Fibroblast of the aortic adventitia (primary cell): ENCODE measurements around the gene CCDC47. TPM values are rescaled to one million over a fixed set of nuclear protein-coding genes. Genes with fewer than 3 reads are reported as not detected.
A peak's percentile ranks its signal among the peaks of the same experiment; 100 is the strongest.

Experiments
- DNase-seq: peaks from one replicate; pipeline ENCODE4 v3.0.0-alpha.2; 2010; ENCODE audit warnings: low read depth
- H3K4me3 ChIP-seq: 2 replicates; pipeline ENCODE4 v1.5.1; 2011; ENCODE audit warnings: low read depth, mild to moderate bottlenecking, control low read depth, low read length, moderate library complexity
- total RNA-seq: library from RNA; depleted of rRNA; stranded (reverse); fragments of >200 nt; gene quantifications from 2 replicates; pipeline ENCODE4 v1.2.3, GENCODE V29; 2012; ENCODE audit warnings: low replicate concordance
- TF ChIP-seq, protein P1 (sequence below): IDR thresholded peaks from 2 replicates; pipeline ENCODE4 v1.5.1; 2011; ENCODE audit warnings: mild to moderate bottlenecking, low read length, control low read depth, inconsistent platforms; ENCODE audit not compliant: insufficient read depth

Gene CCDC47
- total RNA-seq, 1 donor, result 70.2 TPM

DNA sequence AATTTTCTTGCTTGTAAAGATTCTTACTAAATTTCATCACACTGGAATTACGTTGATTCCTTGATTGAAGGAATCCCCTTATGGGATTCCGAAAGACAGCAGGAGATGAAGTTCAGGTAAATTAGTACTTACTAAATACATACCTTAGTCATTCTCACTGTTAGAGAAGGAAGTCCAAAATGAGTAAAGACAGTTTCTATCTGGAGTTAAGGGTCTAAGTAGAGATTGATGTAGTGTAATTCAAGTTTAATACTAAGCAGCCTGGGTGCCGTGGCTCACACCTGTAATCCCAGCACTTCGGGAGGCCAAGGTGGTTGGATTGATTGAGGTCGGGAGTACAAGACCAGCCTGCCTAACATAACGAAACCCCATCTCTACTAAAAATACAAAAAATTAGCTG lies 10.1 kb upstream of the CCDC47 start:
- H3K4me3 ChIP-seq, result no peak overlapping the region
- TF ChIP-seq, protein P1, sequence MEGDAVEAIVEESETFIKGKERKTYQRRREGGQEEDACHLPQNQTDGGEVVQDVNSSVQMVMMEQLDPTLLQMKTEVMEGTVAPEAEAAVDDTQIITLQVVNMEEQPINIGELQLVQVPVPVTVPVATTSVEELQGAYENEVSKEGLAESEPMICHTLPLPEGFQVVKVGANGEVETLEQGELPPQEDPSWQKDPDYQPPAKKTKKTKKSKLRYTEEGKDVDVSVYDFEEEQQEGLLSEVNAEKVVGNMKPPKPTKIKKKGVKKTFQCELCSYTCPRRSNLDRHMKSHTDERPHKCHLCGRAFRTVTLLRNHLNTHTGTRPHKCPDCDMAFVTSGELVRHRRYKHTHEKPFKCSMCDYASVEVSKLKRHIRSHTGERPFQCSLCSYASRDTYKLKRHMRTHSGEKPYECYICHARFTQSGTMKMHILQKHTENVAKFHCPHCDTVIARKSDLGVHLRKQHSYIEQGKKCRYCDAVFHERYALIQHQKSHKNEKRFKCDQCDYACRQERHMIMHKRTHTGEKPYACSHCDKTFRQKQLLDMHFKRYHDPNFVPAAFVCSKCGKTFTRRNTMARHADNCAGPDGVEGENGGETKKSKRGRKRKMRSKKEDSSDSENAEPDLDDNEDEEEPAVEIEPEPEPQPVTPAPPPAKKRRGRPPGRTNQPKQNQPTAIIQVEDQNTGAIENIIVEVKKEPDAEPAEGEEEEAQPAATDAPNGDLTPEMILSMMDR, result no peak
- no peak for DNase-seq

DNA sequence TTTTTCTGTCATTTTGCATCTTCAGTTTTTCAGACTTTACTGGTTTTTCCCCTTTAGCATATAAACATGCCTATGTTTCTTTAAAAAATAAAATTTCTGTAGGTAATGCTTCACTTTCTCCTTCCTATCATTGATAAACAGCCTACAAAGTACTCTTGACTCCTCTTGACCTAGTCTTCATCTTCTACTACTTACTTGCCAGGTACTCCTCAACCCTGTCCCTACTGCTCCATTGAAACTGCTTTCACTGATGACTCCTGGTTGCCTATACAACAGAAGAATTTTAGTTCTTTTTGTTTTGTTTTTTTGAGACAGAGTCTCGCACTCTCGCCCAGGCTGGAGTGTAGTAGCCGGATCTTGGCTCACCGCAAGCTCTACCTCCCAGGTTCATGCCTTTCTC lies 7.5 kb upstream of the CCDC47 start:
- no peak overlapping the region for H3K4me3 ChIP-seq

DNA sequence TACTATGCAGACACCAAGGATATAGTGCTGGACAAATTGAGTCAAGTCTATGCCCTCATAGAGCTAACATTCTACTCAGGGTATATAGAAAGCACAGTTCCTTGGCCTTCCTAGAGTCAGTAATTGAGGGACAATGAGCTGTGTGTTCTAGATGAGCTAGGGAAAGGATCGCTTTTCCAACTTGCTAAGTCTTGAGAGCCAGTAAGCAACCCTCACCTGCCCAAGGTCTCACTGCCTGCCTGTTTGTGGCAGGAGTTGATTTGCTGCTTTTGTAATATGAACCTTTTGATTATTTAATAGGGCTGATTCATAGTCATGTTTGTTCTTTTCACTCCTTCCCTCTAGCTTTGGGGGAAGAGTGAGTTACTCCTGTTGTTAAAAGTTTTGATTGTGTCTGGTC lies 7.1 kb upstream of the CCDC47 start:
- no peak overlapping the region for H3K4me3 ChIP-seq
- TF ChIP-seq, protein P1, result no peak
- no peak for DNase-seq

More for the DNA sequence above, 7.5 kb upstream of the CCDC47 start:
- TF ChIP-seq, protein P1, result no peak
- no peak for DNase-seq

DNA sequence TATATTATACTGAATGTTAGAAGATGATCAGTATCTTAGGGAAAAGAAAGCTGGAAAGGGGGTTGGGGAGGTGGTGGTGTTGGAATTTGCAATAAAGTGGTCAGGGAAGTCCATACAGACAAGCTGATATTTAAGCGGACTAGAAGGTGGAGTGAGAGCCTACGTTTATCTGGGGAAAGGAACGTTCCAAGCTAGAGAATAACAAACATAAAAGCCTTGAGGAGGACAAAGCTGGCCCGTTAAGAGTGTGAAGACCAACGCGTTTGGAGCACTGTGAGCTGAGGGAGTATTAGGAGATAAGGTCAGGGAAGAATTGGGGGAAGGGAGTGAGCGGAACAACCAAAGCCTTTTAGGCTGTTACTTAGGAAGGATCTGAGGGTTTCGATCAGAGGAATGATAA lies 2.0 kb upstream of the CCDC47 start:
- TF ChIP-seq, protein P1, result no peak
- DNase-seq, result peak; percentile 13
- peak overlapping the region; percentile 90 for H3K4me3 ChIP-seq

DNA sequence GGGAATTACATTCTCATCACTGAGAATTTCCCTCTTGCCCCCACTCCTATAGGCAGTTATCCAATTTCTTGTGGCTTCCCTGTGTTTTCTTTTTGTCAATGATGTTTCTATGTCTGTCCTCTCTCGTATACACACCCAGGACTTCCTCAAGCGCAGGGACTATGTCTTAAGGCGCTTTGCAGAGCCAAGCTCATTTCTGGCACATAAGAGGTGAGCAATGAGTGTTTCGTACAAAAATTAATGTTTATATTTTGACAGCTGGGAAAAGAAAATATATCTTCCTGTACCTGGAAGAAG lies 1.5 kb upstream of the CCDC47 start:
- DNase-seq, result peak; percentile 23
- TF ChIP-seq, protein P1, result no peak
- H3K4me3 ChIP-seq, result peak overlapping the region; percentile 90

DNA sequence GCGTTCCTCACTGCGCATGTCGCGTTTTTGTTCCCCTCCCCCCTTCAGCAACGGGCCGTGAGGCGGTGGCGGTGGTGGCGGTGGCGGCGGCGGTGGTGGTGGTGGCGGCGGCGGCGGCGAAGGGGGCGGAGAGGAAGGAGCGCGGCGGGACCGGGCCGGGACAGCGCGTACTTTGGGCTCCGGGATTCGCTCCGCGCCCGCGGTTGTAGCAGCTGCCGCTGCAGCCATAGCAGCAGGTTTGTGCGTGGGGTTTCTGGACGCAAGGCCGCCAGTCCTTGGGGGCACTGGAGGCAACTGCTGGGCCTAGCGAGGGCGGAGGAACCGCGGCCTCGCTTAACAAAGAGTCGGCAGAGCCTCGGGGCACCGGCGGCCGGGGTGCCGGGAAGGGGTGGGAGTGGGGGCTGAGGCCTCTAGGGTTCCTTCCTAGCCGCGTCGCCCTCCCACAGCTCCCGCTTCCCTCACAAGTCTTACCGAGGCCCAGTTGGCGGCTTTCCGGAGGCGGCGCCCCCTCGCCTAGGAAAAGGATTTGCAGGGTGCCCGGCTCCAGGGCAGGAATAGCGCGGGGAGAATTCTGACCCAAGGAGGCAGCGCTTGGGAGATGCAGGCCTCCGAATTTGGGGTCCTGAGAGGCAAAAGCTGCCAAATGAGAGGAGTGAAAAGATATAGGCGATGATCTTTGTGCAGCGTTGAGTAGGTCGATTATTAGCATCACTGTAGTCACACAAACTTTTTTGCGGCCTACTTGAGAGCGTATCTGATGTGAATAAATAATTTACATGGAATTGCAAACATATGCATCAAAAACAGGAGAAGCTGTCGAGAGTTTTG lies 958 bp upstream of the CCDC47 start, which contains the start of gene DDX42:
Gene DDX42, plus strand, starts transcription at position 30 of the 828 bp plus-strand sequence. CDS start 12,880 bp downstream, outside the sequence.
- H3K4me3 ChIP-seq, result peak within 1 kb of the TSS; percentile 90
- DNase-seq, result peak; percentile 52
- TF ChIP-seq, protein P1, result peak; percentile 28
